ENCODE results near the gene SCTR.

Gene SCTR

GRCh38 chr2:119520696-119521432 lies 3.4 kb downstream of the SCTR start:
- H3K9me3 ChIP-seq: no peaks in the 10 kb centered on the region
- no peaks in the 10 kb centered on the region for H3K36me3 ChIP-seq
- H3K4me3 ChIP-seq (ENCODE audit: low read depth, low read length): no peak overlapping the region
- no peak for TF ChIP-seq CTCF (IDR thresholded peaks at IDR 0.05; ENCODE audit: low read depth, low read length)
- DNase-seq: no peak
- no peaks in the 10 kb centered on the region for H3K4me1 ChIP-seq
- peaks cover 14% of the 10 kb centered on the region for H3K27me3 ChIP-seq

- Histone ChIP-seq H3K27me3 (peaks cover 7% of the 10 kb centered on the region), H3K9me3 (no peaks in the 10 kb centered on the region), H3K36me3 (no peaks in the 10 kb centered on the region), H3K4me3 (ENCODE audit: low read depth, low read length) (no peak overlapping the region), H3K4me1 (no peaks in the 10 kb centered on the region)
- TF ChIP-seq CTCF (IDR thresholded peaks at IDR 0.05; ENCODE audit: low read depth, low read length): no peak
- DNase-seq: no peak
Observed at GRCh38 chr2:119519057-119519408, 5.2 kb downstream of the SCTR start.

- no peak for TF ChIP-seq CTCF (IDR thresholded peaks at IDR 0.05; ENCODE audit: low read depth, low read length)
- peaks cover 2% of the 10 kb centered on the region for H3K27me3 ChIP-seq
- no peaks in the 10 kb centered on the region for H3K36me3 ChIP-seq
- H3K4me1 ChIP-seq: no peaks in the 10 kb centered on the region
- H3K9me3 ChIP-seq: no peaks in the 10 kb centered on the region
- H3K4me3 ChIP-seq (ENCODE audit: low read depth, low read length): no peak overlapping the region
- no peak for DNase-seq
Observed at GRCh38 chr2:119518401-119519056, 5.8 kb downstream of the SCTR start.

GRCh38 chr2:119517433-119517832 lies 6.8 kb downstream of the SCTR start:
- no peak overlapping the region for H3K4me3 ChIP-seq (ENCODE audit: low read depth, low read length)
- H3K36me3 ChIP-seq: no peaks in the 10 kb centered on the region
- peak; percentile 69 for TF ChIP-seq CTCF (IDR thresholded peaks at IDR 0.05; ENCODE audit: low read depth, low read length)
- no peaks in the 10 kb centered on the region for H3K27me3 ChIP-seq
- peak; percentile 68 for DNase-seq
- H3K9me3 ChIP-seq: no peaks in the 10 kb centered on the region
- H3K4me1 ChIP-seq: no peaks in the 10 kb centered on the region

- no peaks in the 10 kb centered on the region for H3K9me3 ChIP-seq
- DNase-seq: no peak
- no peaks in the 10 kb centered on the region for H3K36me3 ChIP-seq
- no peak for TF ChIP-seq CTCF (IDR thresholded peaks at IDR 0.05; ENCODE audit: low read depth, low read length)
- no peaks in the 10 kb centered on the region for H3K27me3 ChIP-seq
- no peak overlapping the region for H3K4me3 ChIP-seq (ENCODE audit: low read depth, low read length)
- no peaks in the 10 kb centered on the region for H3K4me1 ChIP-seq
Observed at GRCh38 chr2:119516121-119516520, 8.2 kb downstream of the SCTR start.

GRCh38 chr2:119513832-119514231 lies 10.5 kb downstream of the SCTR start:
- H3K4me1 ChIP-seq: no peaks in the 10 kb centered on the region
- no peak for TF ChIP-seq CTCF (IDR thresholded peaks at IDR 0.05; ENCODE audit: low read depth, low read length)
- H3K4me3 ChIP-seq (ENCODE audit: low read depth, low read length): no peak overlapping the region
- H3K36me3 ChIP-seq: no peaks in the 10 kb centered on the region
- H3K9me3 ChIP-seq: no peaks in the 10 kb centered on the region
- DNase-seq: no peak
- no peaks in the 10 kb centered on the region for H3K27me3 ChIP-seq
